Body of pancreas (tissue), 4 donors: Measurements from ENCODE around the gene ITLN2.

Experiments used
- CTCF ChIP-seq, 7 experiments: fragments of 450-650 bp in 4 of 7; fragments of 200-600 bp in 3 of 7; sonication (generic) in 3 of 7; IDR thresholded peaks; one replicate each; pipeline ENCODE4 v1.5.1; 2016 to 2019; ENCODE audit warnings: antibody characterized with exemption in 7 of 7
- POLR2A ChIP-seq, 3 donors: fragments of 450-650 bp; IDR thresholded peaks; one replicate each; pipeline ENCODE4 v1.6.1; 2016; ENCODE audit warnings: antibody characterized with exemption in 3 of 3, mild to moderate bottlenecking in 2 of 3

GRCh38 chr1:160975026-160975425 lies 20.4 kb upstream of the ITLN2 start:
- TF ChIP-seq POLR2A (IDR thresholded peaks at IDR 0.05) = no peak
- no peak for TF ChIP-seq CTCF (IDR thresholded peaks at IDR 0.05)
